Keratinocyte (primary cell): ENCODE measurements around the gene RBM34. TPM values are rescaled to one million over a fixed set of nuclear protein-coding genes. Genes with fewer than 3 reads are reported as not detected.

ENCODE experiments used
- DNase-seq: peaks from one replicate; pipeline ENCODE4 v3.0.0-alpha.2; 2011; ENCODE audit warnings: low read depth, missing footprints, low spot score
- FAIRE-seq: peaks from 2 replicates; lab custom pipeline; 2011; peaks lifted over from hg19 to GRCh38; lab: Jason Lieb, UNC
- H2AFZ ChIP-seq: 2 replicates; pipeline ENCODE4 v1.6.0; 2012; ENCODE audit warnings: low read length, control low read depth, inconsistent platforms; ENCODE audit not compliant: control insufficient read depth
- H3K27ac ChIP-seq: 2 replicates; pipeline ENCODE4 v1.5.1; 2011; ENCODE audit warnings: low read length; ENCODE audit not compliant: control insufficient read depth, insufficient read depth
- H3K27me3 ChIP-seq: 3 replicates; pipeline ENCODE4 v1.6.0; 2011; ENCODE audit warnings: low read length; ENCODE audit not compliant: control insufficient read depth, insufficient read depth; ENCODE audit errors: extremely low read depth
- H3K36me3 ChIP-seq, 2 experiments: 2 replicates in 1 of 2; 3 replicates in 1 of 2; pipeline ENCODE4 v1.5.1; 2011; ENCODE audit warnings: low read length in 2 of 2, mild to moderate bottlenecking in 1 of 2; ENCODE audit not compliant: control insufficient read depth in 2 of 2, insufficient read depth in 2 of 2; ENCODE audit errors: extremely low read depth in 1 of 2
- H3K4me1 ChIP-seq: 3 replicates; pipeline ENCODE4 v1.5.1; 2011; ENCODE audit warnings: low read length; ENCODE audit not compliant: control insufficient read depth, insufficient read depth; ENCODE audit errors: extremely low read depth
- H3K4me2 ChIP-seq: 3 replicates; pipeline ENCODE4 v1.6.0; 2011; ENCODE audit warnings: low read depth, low read length; ENCODE audit not compliant: control insufficient read depth, insufficient read depth; ENCODE audit errors: extremely low read depth
- H3K4me3 ChIP-seq, 3 experiments: fragments of 200-600 bp in 1 of 3; sonication (generic) in 1 of 3; 2 replicates in 2 of 3; 3 replicates in 1 of 3; pipeline ENCODE4 v1.5.1; 2011 to 2016; ENCODE audit warnings: low read length in 3 of 3, mild to moderate bottlenecking in 3 of 3, control low read depth in 2 of 3, inconsistent platforms in 1 of 3, low read depth in 1 of 3, mixed read lengths in 1 of 3, mixed run types in 1 of 3, moderate library complexity in 1 of 3; ENCODE audit not compliant: control insufficient read depth in 2 of 3, insufficient read depth in 2 of 3; ENCODE audit errors: extremely low read depth in 1 of 3
- H3K79me2 ChIP-seq: 2 replicates; pipeline ENCODE4 v1.6.0; 2012; ENCODE audit warnings: low read length; ENCODE audit not compliant: control insufficient read depth, insufficient read depth
- H3K9ac ChIP-seq: 3 replicates; pipeline ENCODE4 v1.6.0; 2011; ENCODE audit warnings: low read length; ENCODE audit not compliant: control insufficient read depth, insufficient read depth; ENCODE audit errors: extremely low read depth
- H3K9me1 ChIP-seq: 3 replicates; pipeline ENCODE4 v1.6.0; 2011; ENCODE audit warnings: low read length; ENCODE audit not compliant: control insufficient read depth, insufficient read depth; ENCODE audit errors: extremely low read depth
- H3K9me3 ChIP-seq: 2 replicates; pipeline ENCODE4 v1.5.1; 2012; ENCODE audit warnings: low read depth, low read length; ENCODE audit not compliant: control insufficient read depth
- H4K20me1 ChIP-seq: 3 replicates; pipeline ENCODE4 v1.6.0; 2011; ENCODE audit warnings: low read length; ENCODE audit not compliant: control insufficient read depth, insufficient read depth; ENCODE audit errors: extremely low read depth
- CTCF ChIP-seq, 3 experiments: IDR thresholded peaks in 1 of 3; conservative IDR thresholded peaks in 1 of 3; optimal IDR thresholded peaks in 1 of 3; 2 replicates in 2 of 3; 3 replicates in 1 of 3; pipeline versions ENCODE3 to v1.5.1; 2011; ENCODE audit warnings: low read length in 3 of 3, mild to moderate bottlenecking in 3 of 3, moderate library complexity in 2 of 3, control low read depth in 1 of 3, inconsistent platforms in 1 of 3; ENCODE audit not compliant: insufficient read depth in 2 of 3; ENCODE audit errors: extremely low read depth in 1 of 3
- EZH2 ChIP-seq: IDR thresholded peaks from one replicate; pipeline ENCODE4 v1.6.1; 2012; ENCODE audit warnings: inconsistent platforms, mild to moderate bottlenecking, low read length, moderate library complexity
- dilution Hi-C: fragments of 300-500 bp; cut with MboI; formaldehyde crosslinking; loops from one replicate; pipeline ENCODE4 v1.7.0; 2020; ENCODE audit warnings: low sequenced_read_pairs; ENCODE audit not compliant: extremely low pct_ligation_motif_present
- polyA plus RNA-seq, 5 experiments: library from polyadenylated mRNA; depleted of rRNA in 3 of 5; stranded (reverse) in 3 of 5; stranded (forward) in 1 of 5; unstranded in 1 of 5; fragments of >200 nt; gene quantifications; 1 replicate in 1 of 5; 2 replicates in 3 of 5; 3 replicates in 1 of 5; pipeline versions ENCODE4 v1.2.1 to v1.2.3, GENCODE V29; 2011 to 2012; ENCODE audit warnings: missing spikeins in 2 of 5, low read depth in 1 of 5, low replicate concordance in 1 of 5

The RBM34 gene
- polyA plus RNA-seq, 1 donor (not counting 4 experiments of a cell fraction or from before 2014, with no cell fraction given) = 39.3 TPM

DNA sequence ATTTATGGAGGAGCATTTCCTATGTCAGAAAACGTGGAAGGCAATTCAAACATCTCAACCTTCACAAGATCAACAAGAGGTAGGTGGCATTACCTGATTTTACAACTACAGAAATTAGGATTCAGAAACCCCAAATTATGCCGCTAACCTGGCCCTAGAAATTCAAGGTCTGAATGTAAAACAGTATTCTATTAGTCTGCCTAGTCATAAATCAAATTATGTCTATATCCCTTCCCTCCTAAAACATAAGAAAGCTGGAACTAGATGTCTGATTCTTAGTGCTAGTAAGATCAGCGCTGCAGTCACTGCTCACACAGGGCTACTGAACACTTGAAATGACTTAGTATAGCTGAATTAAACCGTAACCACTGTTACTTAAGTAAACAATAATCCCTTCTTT is 33.8 kb downstream of the RBM34 start:
- TF ChIP-seq CTCF (optimal IDR thresholded peaks at IDR 0.05 in 1 of 3, IDR thresholded peaks at IDR 0.05 in 1 of 3, conservative IDR thresholded peaks at IDR 0.05 in 1 of 3; ENCODE audit: extremely low read depth in 1 of 3, insufficient read depth in 2 of 3, low read length in 3 of 3) = no peak
- Histone ChIP-seq H3K4me1 (peaks cover 4% of the 10 kb centered on the region), H3K4me2 (peak overlapping the region; percentile 90), H3K79me2 (peaks cover 64% of the 10 kb centered on the region), H3K36me3 (peaks cover 4 to 17% of the 10 kb centered on the region in 2 experiments), H3K27me3 (no peaks in the 10 kb centered on the region), H3K4me3 (peak overlapping the region; percentile 61 to 96 (median 74)), H3K9me1 (no peaks in the 10 kb centered on the region), H4K20me1 (peaks cover 18% of the 10 kb centered on the region), H2AFZ (no peak overlapping the region), H3K9ac (peak overlapping the region; percentile 99), H3K27ac (peak overlapping the region; percentile 95), H3K9me3 (no peaks in the 10 kb centered on the region)
- dilution Hi-C loops = no loop called here
- DNase-seq (no peak), FAIRE-seq (no peak)

GRCh38 chr1:235124665-235125064 is 36.4 kb downstream of the RBM34 start:
- Histone ChIP-seq H4K20me1 (peaks cover 18% of the 10 kb centered on the region), H2AFZ (no peak overlapping the region), H3K9ac (no peak overlapping the region), H3K79me2 (peaks cover 87% of the 10 kb centered on the region), H3K4me3 (no peak overlapping the region), H3K27me3 (no peaks in the 10 kb centered on the region), H3K4me2 (peak overlapping the region; percentile 16), H3K4me1 (peaks cover 4% of the 10 kb centered on the region), H3K9me1 (no peaks in the 10 kb centered on the region), H3K27ac (no peak overlapping the region), H3K36me3 (peaks cover 3 to 19% of the 10 kb centered on the region in 2 experiments), H3K9me3 (no peaks in the 10 kb centered on the region)
- dilution Hi-C loops = no loop called here
- DNase-seq (no peak), FAIRE-seq (no peak)
- TF ChIP-seq EZH2 = no peak
- TF ChIP-seq CTCF (optimal IDR thresholded peaks at IDR 0.05 in 1 of 3, IDR thresholded peaks at IDR 0.05 in 1 of 3, conservative IDR thresholded peaks at IDR 0.05 in 1 of 3; ENCODE audit: extremely low read depth in 1 of 3, insufficient read depth in 2 of 3, low read length in 3 of 3) = no peak
